HG03097 (cell line): ENCODE results near the gene ARPC5.

ENCODE experiments used
- ATAC-seq: cut with Tn5 transposase; IDR thresholded peaks from one replicate; pipeline ENCODE4 v1.9.1; 2021; ENCODE audit not compliant: unreplicated experiment, low FRiP score

ARPC5 gene

DNA sequence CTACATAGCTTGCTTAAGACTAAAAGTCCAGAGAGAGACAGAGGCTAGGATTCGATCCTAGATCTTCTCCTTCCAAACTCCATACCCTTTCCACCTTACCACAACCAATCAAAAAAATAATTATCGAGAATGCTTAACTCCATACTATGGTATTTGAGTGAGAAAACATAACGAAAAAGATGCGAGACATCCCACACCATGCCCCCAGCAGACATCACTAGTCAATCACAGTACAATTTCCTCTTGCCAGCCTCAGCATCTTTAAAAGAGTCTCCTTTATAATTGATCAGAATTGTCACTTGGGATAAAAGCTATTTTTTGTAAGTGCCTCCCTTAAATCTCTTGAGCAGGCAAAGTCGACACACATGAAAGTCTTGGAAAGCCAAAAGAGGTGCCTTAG, 46.2 kb downstream of the ARPC5 start:
- ATAC-seq, result no peak

DNA sequence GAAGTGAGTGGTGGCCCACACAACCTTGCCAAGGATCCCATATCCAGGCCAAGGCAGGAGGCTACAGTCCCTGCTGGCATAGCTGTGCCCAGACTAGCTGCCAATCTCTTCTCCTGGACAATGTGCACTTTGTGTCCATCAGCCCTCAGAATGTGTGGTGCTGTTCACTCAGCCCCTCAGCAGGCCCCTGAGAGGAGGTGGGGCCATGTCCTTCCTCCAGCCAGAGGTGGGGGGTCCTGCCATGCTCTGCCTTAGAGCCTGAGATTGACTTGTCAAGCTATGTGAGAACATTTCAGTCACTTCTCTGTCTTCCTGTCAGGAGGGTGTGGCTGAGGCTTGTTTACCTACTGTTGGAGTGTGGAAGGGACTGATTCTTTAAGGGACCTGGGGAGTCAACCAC, 46.8 kb downstream of the ARPC5 start:
- ATAC-seq, result no peak

DNA sequence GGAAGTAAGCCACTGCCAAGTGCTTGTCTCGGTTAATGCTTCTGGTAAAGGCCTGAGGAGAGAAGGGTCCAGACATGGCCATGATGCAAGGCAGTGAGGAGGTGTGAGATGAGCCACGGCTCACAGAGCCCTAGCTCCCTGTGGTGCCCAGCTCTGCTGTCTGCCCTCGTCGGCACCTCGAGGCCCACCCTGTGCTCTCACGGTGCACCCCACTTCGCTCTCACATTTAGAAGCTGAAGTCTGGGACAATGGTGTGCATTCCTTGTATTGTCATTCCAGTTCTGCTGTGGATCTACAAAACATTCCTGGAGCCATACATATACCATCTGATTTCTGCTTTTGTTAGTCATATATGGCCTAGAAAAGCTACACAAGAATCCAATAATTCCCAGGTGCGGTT, 48.7 kb downstream of the ARPC5 start:
- ATAC-seq, result no peak

DNA sequence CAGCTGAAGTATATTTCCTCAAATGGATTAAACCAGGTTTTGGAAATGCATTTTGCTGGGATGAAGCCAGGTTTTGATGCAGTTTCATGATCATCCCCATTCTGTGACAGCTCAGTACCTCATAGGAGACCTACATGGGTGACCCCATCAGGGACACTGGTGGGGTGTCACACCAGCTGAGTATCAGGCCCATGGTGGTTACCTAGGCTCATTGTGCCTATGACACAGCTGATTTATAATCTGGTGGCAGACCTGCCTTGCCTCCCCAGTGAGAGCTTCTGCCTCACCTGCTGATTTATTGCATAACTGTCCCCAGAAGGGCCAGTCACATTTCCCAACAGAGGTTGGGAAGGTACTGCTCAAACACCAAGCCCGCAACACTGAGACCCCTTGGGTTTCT, 49.1 kb downstream of the ARPC5 start:
- ATAC-seq, result no peak

DNA sequence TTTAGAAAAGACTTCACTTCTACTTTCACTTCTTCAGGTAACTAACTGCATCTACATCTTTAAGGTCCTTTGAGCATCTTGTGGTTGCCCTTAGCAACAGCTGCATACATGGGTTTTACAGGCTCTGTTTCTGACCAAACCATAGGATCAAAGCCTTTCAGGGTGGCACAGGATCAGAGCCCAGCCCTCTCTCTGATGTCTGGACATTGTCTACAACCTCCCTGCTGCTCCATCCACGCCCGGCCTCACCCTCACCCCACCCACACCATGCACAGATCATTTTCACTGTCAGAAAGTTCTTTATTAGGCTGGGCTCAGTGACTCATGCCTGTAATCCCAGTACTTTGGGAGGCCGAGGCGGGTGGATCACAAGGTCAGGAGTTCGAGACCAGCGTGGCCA, 50.5 kb downstream of the ARPC5 start:
- ATAC-seq, result no peak

DNA sequence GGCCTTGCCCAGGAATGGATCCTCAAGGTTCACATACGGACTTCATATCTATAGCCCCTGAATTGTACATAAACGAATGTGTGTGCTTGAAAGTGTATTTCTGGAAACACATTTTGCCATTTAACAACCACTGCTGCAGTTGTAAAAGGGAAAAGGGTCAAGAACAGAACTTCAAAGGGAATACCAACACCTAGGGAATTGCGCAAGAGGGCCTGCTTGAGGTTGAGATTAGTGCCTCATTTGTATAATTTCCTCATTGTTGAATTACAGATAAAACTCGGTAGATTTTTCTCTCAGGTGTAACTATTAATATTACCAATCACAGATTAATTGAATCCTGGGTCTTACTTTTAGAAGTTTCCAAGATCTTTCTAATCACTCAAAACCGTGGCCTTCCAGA, 51.4 kb downstream of the ARPC5 start:
- no peak for ATAC-seq

DNA sequence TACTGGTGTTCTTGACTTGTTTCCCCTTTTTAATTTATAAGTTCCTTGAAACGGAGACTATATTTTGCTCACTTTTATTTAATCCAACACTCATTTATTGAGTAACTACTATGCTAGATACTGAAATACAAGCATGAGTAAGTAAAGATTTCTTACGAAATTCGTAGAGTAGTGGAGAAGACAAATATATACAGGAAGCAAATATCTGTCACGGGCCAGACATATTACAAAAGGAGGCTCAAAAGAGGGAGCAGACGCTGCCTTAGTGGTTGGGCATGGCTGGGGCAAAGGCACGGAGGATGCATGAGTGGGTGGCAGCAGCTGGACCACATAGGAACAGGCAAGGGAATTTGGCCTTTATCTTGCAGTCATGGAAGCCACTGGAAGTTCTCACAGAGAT, 52.1 kb downstream of the ARPC5 start:
- no peak for ATAC-seq

DNA sequence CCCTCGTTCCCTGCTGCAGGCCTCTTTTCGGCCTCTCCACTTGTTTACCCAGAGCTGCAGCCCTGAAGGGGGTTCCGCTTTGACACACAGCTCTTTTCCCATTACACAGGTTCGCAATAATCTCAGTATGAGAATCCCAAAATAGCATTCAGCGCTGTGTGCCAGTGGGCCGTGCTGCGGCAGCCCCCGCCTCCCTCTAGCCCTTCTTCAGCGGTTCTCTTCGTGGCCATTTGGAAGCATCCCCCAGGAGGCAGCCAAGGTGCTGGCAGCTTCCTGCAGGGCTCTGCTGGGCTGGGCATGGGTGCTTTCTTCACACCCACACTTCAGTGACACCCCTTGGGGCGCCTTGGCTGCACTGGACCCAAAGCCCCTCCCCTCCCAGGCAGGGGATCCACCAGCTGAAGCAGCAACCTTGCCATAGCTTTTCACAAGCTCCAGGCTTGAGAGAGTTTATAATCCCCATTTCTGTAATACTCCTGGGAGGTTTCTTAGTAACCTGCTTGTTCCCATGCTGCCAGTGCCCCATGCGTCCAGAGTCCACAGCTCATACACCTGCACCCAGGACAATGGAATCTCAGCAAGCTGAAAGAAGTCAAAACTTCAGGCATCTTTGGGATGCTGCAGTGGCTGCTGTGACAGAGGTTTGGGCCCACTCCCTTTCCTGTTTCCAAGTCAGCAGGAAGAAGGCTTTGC, 53.4 kb downstream of the ARPC5 start:
- ATAC-seq, result no peak

DNA sequence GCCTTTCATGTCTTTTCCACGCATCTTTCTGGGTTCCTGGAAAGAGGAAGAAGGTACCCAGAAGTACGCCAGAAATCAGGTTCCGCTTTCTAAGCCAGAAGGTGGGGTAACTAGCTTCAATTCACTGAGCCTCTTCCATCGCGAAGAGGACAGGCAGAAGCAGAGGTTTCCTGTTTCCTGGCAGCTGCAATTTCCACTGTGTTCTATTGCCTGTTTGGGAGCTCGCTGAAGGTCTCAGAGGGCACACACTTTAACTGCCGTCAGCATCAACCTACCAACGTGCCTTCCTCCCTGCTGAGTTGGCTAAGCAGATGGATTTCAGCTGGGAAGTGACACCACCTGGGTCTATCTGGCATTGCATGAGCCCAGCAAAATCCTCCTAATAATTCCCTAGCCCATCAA, 55.3 kb downstream of the ARPC5 start:
- ATAC-seq, result no peak

DNA sequence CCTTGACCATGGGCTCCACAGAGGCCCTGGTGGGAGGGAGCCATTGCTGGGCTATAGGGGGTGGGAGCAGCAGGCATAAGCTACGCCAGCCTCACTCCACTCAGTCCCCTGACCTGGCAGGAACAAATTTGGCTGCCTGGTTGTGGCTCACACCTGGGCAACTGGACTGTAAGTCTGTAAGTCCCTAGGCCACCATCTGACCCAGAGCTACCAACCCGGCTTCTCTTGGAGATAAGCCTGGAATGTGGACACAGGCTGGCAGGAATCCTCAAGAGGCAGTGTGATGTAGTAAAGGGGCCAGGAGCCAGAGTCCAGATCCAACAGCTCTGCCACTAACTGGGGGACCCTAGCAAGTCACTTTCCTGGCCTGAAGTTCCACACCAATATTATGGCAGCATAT, 56.7 kb downstream of the ARPC5 start:
- ATAC-seq, result no peak

DNA sequence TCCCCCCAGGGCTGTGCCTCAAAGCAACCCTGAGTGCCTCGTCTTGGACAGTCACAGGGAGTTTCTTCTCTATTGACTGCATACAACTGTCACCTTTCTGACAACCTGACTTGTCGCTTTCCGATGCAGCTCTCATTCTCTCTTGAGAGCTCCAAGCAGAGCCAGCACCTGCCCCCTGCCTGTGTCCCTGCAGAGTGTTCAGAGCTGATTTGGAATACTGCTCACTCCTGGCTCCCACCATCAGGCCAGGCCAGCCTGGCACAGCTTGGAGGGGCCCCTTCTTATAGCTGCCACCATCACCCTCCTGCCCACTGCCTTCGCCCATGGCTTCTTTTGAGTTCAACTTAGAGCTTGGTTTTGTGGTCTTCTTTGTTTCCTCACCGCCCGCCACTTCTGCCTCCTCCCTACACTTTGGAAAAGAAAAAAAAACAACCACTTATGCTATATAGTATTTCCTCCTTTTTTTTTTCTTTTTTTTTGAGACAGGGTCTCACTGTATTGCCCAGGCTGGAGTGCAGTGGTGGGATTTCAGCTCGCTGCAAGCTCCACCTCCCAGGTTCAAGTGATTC, 57.6 kb downstream of the ARPC5 start:
- no peak for ATAC-seq

DNA sequence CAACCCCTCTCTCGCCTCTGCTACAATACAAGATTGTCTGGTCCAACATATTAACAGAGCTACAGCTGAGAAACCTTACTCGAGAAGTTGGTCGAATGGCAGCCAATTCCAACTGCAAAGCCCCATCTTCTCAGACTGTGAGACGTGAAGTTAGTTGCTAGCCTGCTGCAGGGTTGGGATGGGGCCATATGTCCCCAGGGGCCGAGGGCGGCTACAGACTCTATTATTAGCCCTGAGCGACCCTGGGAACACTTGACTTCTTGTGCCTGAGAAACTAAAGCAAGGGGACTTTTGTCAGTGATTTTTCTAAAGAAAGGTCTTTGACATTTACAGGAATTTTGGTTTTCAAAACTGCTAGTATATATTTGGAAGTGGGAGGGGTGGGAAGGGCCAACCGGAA, 59.0 kb downstream of the ARPC5 start:
- no peak for ATAC-seq

DNA sequence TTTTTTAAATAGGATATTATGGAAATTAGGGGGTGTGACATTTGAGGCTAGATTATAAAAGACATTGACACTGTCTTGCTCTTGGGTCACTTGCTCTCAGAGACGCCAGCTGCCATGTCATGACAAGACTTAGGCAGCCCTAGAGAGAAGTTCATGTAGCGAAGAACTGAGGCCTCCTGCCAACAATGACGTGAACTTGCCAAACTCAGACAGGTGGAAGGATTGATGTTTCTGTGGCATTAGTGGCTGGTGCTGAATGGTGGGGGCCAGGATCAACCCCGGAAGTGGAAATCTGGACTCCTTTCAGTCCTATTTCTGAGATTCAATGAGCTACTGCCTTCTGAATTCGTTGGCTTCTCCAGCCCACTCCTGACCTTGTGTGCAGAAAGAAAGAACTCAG, 60.0 kb downstream of the ARPC5 start:
- ATAC-seq, result no peak

DNA sequence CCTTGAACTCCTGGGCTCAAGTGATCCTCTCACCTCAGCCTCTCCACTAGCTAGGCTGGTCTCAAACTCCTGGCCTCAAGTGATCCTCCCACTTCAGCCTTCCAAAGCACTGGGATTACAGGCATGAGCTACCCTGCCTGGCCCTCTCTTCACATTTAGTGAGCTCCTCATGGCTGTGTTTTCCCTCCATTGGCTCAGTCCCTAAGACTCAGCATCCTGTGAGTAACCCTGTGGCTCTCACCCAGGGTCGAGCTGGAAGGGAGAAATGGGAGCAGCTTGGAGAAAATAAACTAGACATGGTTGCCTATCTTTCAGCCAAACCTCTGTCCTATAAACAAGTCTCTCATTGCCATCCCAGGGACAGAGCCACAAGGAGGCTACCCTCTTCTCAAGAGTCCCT, 62.9 kb downstream of the ARPC5 start:
- no peak for ATAC-seq

DNA sequence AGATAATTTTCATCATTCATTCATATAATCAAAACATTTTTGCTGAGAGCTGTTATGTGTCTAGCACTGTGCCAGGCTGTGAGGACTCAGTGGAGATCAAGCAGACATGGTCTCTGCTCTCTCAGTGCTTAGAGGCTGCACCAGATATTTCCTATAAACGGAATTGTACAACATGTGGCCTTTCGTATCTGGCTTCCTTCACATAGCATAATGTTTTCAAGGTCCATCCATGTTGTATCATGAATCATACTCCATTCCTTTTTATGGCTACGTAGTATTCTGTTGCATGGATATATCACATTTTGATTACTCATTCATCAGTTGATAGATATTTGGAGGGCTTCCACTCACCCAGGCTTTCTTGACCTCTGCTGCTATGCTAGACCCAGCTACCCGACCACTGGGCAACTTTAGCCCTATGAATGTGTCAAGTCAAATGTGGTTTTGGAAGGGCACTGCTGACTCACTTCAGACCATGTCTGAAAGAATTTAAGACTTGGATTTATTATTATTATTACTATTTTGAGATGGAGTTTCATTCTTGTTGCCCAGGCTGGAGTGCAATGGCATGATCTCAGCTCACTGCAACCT, 63.8 kb downstream of the ARPC5 start:
- ATAC-seq, result no peak
